ENCODE data around the gene ALPK3.
A peak's percentile ranks its signal among the peaks of the same experiment; 100 is the strongest.

Gene ALPK3

DNA sequence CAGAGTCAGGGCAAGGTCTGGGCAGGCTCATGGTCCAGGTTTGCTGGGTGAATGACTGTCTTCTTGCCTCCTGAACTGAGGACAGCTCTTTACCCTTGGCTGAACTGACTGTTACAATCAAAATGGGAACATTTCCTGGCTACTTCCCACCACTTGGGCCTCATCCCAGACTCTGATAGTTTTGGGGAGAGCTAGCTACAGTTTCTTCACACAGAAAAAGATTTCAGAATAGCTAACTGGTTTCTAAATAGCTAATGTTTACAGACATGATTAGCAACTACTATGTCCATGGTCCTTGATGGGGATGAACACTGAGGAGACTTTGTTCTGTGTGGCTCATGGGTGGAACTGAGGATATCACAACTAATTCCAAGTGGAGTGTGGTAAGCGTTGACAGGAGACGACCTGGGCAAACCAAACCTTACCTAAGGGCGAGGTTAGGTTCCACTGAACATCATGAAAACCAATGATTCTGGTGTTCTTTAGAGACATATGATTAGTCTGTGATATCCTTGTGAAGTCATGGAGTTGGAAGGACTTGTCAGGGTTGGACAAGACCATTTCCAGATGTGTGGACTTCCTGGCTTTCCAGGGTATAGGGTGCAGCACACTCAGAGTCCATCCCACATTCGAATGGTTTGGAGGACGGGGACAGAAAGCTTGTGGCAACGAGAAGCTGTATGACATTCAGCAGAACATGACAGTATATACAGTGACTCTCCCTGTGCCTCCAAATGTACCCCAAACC lies 7.3 kb downstream of the ALPK3 start:
- DNase-seq, result no peak

DNA sequence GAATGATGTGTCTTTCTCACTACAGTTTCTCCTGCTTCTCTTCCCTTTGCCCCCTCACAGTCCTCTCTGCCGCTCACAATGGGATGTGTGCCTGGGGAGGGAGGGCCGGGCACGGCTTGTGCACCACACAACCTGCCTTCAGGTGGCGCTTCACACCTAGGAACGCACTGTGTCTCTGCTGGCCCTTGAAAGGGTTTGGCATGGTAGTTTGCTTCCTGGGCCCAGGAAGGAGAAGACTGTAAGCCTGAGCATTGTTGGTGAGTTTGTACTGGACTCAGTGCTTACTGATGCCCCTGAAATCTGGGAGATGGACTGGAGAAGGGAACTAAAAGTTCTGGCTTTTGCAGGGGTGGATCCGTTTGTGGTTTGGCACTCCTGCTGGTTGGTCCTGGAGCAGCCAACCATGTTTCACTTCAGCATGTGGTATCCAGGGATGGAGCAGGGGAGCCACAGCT lies 9.2 kb downstream of the ALPK3 start:
- DNase-seq, result no peak

DNA sequence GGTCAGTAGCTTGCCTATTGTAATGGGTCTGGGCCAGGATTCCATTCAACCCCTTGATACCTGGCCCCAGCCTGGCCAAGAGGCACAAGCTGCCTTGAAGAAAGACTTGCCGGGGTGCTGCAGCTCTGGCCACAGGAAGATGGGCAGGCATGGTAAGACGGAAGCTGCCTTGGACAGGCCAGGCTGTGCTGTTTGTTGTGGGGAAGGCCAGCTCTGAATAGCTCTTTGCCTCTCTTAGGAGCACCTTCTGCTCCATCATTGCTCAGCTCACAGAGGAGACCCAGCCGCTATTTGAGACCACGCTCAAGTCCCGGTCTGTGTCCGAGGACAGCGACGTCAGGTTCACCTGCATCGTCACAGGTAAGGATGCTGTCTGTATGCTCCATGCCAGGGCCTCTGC lies 10.1 kb downstream of the ALPK3 start:
- DNase-seq, result no peak

DNA sequence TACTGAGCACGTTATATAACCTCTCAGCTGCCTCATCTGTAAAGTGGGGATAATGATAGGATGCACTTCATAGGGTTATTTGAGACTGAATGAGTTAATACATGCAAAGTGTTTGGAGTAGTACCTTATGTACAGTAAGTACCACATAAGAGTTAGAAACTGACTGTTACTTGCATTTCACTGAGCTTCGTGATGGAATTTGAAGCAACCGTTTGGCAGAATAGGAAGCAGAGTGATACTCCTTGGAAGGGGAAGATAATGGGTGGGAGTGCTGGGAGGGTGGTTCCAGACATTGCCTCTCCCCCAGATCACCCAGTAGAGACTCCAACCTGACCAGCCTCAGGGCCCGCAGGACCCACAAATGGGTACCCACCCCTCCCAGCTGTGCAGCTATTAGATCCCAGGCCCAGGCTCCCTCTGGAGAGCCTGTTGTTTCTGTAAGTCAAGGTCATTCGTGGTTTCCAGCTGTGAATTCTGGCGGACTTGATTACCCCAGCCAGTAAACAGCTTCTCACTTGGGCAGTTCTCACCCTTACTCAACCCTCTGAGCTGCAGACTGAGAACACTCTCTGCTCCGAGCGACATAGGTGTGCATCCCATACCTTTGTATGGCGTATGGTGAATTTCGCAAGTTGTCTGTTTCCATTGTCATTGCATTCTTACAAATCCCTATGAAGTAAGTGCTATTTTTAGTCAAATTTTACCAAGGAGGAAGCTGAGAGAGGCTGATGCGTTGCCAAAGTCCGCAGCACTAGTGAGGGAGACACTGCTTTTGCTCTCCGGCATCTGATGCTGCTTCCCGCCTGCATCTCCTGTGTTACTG lies 11.1 kb downstream of the ALPK3 start:
- no peak for DNase-seq

DNA sequence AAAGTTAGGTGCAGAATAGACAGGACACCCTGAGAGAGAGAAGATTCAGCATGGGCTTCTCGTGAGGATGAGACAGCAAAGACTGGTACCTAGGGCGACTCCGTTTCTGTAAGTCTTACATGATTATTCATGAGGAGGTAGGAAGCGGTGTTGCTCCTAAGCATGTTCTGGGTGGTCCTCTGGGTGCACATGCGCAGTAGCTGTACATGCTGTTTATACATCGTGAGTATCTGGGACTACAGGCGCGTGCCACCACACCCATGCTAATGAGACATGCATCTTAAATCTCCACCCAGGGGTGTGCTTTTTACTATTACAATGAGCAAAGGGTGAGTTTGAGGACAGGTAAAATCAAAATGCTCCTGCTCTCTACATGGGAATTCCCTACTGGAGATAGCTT lies 12.3 kb downstream of the ALPK3 start:
- no peak for DNase-seq

DNA sequence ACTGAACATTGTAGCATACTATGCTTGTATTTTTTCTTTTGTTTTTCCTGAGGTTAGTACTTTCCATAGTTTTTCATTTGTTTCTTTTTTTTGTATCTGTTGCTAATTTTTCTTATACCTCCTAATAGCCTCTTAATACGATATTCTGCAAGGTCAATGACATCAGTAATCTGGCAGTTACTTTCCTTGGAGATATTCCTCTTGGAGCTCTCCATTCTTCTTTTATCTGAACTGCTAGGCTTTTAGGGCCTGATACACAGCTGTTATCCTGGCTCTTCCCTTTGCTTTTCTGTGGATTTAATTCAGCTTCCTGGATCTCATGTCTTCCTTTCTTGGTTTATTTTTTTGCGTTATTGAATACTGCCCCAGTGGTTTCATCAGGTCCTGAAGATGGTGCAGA lies 12.9 kb downstream of the ALPK3 start:
- no peak for DNase-seq

DNA sequence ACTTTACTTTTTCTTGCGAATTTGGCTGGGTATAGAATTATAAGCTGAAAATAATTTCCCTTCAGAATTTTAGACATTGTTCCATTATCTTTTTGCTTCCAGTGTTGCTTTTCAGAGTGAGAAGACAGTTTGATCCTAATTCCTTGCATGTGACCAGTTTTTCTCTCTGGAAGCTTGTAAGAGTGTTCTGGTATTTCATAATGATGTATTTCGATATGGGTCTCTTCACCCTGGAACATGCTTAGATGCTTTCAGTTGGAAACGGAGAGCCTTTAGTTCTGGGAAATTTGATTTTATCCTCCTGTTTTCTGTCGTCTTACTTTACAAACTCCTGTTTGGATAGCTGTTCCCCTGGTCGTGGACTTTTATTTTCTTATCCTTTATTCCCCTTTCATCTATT lies 13.9 kb downstream of the ALPK3 start:
- DNase-seq, result no peak

DNA sequence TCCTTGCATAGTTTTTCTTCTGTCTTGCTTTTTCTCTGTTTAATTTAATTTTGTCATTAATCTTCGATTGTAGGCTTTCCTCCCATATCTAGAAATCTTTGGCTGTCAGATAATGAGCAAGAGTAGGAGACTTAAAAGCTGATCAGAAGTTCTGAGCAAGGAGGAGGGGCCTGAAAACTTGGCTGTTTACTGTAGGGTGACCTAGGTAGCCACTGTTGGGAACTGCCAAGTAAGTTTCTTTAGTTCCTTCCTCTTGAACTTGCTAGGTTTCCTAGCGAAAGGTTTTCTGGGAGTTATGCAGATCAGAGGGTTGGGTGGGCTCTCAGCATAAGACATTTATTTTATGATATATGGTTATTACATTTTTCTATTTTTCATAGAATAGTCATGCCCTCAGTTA lies 14.5 kb downstream of the ALPK3 start:
- no peak for DNase-seq

DNA sequence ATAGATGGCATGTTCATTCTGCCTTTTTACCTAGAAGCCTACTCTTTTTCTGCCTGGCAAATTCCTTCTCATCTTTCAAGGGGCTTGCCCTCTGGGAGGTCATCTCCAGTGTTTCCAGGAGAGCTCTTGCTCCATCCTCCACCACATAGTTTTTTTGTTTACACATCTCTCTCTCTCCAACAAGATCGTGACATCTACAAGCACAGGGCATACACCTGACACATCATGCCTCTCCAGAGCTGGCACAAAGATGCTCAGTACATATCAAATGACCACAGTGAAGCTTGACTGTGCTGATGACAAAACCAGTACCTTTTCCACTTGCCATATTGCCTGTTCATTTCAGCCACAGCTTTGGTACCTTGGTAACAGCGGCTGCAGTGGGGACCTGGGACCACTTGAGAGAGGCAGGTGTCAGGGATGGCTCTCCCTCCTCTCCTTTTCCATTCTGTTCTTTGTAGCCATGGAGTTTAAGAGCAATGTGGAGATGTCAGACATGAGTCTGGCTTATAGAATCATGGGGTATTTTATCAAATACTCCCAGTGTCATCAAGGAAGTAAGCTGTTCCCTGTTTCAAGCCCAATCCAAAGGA lies 15.4 kb downstream of the ALPK3 start:
- DNase-seq, result no peak

DNA sequence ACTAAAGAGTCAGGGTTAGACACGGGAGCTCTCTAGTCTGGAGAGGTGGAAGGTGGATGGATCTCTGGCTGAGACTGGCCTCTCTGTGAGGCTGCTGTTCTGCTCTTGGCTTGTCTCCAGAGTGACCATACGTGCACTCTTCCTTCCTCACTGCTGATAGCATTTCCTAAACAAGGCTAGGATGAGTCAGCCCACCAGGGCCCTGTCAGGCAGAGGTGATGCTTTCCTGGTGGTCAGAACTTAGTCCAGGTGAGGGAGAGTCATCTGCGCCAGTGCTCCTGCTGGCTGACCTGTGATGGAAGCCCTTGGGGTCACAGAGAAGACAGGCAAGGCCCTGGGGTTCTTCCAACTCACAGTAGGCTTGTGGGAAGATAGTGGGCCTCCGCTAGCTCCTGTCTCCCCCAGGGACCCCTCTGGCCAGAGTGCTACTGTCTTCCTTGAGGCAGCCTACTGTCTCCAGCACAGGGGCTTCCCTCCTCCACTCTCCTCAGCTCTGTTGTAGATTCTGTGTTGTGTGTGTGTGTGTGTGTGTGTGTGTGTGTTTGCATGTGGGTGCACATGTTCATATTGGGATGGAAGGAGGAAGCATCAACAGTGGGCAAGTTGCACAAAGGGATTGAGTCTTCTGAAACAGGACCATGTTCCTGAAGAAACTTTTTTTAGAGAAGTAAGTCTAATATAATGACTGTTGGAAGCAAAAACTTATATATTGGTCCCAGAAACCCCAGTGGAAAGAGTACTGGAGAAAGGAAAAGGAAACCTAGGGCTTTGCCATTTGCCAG lies 16.5 kb downstream of the ALPK3 start:
- no peak for DNase-seq

DNA sequence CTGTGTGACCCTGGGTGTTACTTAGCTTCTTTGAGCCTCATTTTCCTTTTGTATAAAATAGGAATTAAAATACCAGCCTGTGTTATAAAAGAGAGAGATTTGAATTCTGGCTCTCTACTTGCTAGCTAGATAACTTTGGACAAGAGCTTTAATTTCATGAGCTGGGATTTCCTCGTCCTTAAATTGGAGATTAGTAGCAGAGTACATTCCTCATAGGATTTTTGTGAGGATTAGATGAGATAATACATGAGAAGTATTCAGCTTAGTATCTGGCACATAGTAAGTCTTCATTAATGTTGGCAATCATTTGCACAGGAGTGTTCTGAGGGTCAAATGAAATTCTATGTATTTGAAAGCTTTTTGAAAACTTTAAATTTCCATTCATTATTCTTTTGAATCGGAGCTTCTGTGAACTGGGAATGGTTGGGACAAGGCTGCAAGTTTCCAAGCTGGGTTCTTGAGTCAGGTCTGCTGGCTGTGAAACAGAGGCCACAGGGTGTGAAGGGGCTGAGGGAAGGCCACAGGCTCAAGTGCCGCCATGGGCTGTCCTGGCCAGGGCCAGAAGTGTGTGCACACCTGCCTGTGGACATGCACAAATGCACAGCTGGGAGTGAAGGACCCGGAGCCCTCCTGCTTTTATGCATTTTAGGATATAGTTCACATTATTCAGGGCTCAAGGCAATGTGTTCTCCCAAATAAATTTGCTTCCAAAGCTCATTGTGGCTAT lies 17.2 kb downstream of the ALPK3 start:
- DNase-seq, result no peak

DNA sequence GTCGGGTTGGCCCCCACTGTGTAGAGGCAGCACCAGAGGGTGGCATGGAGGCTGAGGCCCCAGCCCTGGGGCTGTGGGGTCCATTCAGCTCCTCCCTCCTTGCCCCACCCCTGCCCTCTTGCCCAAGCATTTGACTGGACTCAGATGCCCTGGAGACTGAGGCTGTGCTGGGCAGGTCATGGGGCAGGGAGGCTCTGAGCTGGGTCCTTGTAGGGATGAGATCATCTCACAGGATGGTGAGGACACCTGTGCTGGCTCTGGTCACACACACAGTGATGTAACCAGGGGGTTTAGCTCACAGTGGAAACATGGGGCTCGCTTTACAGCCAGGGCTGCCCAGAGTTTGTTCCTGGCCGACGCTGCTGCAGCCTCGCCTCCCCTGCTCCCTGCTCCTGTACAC lies 17.8 kb downstream of the ALPK3 start:
- no peak for DNase-seq

DNA sequence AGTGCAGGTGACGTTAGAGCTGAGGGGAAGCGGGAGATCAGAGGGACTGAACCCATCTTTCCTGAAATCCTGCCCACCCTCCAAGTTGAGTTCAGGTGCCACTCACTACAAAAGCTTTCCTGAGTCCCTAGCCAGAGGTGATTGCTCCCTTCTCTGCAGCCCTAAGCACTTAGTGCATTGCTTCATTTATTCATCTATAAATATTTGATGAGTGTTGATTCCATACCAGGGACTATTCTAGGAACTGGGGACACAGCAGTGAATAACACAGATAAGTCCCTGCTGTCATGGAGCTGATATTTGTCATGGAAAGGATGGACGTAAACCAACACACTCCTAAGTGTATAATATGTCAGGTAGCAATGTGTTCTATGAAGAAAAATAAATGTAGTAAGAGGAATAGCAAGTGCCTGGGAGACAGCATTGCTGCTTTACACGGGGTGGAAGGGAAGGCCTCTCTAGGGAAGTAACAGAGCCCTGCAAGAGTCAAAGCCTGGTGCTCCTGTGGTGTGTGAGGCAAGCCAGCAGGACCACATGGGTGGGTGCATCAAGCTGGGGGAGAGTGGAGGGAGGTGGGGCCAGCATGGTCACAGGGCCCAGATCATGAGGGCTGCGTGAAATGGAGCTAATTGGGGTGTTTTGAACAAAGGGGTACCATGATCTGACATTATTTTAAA lies 18.6 kb downstream of the ALPK3 start:
- no peak for DNase-seq

DNA sequence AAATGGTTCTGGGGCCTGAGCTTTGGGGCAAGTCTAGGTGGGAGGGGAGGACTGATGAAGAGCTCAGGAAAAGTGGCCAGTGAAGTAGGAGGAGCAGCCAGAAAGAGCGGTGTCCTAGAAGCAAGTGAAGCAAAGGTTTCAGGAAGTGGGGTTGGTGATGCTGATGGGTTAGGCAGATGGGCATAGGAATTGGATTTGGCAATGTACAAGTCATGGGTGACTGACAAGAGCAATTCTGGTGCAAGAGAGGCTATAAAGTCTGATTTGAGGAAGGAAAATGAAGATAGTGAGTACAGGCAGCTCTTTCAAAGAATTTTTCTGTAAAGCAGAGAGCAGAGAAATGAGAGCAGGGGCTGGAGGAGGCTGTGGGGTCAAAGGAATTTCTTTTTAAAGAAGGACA lies 19.7 kb downstream of the ALPK3 start:
- no peak for DNase-seq

DNA sequence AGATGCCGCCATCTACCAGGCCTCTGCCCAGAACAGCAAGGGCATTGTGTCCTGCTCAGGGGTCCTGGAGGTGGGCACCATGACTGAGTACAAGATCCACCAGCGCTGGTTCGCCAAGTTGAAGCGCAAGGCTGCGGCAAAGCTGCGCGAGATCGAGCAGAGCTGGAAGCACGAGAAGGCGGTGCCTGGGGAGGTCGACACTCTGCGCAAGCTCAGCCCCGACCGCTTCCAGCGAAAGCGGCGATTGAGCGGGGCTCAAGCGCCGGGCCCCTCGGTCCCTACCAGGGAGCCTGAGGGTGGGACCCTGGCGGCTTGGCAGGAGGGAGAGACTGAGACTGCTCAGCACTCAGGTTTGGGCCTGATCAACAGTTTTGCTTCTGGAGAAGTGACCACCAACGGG lies 22.6 kb downstream of the ALPK3 start:
- no peak for DNase-seq

DNA sequence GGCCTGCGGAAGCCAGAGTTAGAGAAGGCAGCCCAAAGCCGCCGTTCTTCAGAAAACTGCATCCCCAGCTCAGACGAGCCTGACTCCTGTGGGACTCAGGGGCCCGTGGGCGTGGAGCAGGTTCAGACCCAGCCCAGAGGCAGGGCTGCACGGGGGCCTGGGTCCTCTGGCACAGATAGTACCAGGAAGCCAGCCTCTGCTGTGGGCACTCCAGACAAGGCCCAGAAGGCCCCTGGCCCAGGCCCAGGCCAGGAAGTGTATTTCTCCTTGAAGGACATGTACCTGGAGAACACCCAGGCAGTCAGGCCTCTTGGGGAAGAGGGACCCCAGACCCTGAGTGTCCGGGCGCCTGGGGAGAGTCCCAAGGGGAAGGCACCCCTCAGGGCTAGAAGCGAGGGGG lies 23.1 kb downstream of the ALPK3 start:
- DNase-seq, result no peak

DNA sequence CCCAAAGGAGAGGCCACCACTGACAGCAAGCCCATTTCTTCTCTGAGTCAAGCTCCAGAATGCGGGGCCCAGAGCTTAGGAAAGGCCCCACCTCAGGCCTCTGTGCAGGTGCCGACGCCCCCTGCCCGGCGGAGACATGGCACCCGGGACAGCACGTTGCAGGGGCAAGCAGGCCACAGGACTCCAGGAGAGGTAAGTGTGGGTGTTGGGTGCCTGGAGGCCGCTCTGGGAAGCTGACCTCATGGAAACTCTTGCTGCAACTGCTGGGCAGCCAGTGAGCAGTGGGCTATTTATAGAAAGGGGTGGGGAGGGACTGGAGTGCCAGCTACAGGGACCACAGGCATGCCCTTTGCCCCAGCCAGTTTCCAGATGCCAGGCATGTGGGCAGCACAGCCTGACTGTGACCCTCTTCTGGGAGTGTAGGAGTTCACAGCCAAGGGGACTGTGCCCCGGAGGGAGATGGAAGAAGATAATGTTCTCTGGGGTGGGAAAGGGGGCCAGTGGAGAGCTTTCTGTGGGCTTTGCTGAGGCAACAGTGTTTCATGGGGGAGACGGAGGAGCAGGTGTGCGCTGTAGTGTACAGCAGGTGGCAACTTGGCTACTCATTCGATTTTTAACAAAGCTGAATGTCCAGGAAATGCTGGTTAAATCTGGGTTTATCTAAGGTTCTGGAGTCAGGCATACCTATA lies 23.7 kb downstream of the ALPK3 start:
- DNase-seq, result no peak

DNA sequence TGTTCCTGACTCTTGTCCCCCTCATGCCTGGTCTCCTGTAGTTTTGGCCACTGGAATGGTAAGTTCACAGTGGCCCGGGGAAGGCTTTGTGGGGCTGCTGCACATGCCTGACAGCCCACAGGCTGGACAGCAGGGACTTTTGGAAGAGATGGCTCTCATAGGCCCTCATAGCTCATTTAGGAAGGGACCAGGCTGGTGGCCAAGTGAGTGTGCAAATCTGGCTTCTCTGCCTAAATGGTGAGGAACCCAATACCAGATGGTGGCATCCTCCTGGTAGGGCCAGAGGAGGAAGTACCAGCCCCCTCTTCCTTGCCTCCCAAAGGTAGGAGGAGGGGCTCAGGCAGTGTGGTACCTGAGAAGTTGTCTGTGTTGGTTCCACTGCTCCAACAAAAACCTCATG lies 25.6 kb downstream of the ALPK3 start:
- DNase-seq, result no peak

DNA sequence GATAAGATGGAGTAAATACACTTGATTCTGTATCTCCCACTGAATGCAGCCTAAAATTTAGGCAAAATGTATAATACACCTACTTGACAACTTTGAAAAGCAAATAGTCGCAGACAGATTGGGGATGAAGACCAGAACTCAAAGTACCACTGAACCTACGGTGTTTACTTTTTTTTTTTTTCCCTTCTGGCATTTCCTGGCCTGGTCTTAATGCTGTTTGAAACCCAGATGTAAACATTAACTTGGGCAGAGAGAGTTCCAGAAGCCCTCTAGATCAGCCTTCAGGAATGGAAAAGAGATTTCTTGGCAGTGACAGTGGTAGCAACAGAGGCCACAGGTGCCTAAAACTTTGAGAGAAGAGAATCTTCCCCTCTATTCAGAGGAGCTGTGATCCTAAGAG lies 27.8 kb downstream of the ALPK3 start:
- DNase-seq, result no peak

DNA sequence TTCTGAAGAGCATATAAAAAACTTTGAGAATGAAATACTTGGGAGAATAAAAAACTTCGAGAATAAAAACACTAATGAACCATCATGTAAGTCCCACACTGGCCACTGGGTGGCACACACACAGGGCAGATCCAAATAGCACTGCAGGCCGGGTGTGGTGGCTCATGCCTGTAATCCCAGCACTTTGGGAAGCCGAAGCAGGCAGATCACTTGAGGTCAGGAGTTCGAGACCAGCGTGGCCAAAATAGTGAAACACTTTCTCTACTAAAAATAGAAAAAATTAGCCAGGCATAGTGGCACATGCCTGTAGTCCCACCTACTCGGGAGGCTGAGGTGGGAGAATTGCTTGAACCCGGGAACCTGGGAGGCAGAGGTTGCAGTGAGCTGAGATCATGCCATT lies 28.5 kb downstream of the ALPK3 start:
- DNase-seq, result peak; percentile 35

DNA sequence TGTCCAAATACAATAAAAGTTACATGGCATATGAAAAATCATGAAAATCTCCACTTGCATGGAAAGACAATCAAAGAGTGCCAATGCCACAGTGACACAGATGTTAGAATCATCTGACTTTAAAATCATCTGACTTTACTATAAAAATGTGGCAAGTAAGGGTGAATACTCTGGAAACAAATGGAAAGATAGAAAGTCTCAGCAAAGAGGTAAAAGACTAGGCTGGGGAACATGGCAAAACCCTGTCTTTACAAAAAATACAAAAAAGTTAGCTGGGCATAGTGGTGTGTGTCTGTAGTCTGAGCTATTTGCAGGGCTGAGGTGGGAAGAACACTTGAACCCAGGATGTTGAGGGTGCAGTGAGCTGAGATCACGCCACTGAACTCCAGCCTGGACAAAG lies 29.1 kb downstream of the ALPK3 start:
- no peak for DNase-seq
